Measurements from ENCODE around the gene DHFR2.
"Not testable (repeated sequence)": the region's sequence is repeated elsewhere in the genome, so short reads cannot be mapped to it uniquely, and the experiment has no call there.

Gene DHFR2

DNA sequence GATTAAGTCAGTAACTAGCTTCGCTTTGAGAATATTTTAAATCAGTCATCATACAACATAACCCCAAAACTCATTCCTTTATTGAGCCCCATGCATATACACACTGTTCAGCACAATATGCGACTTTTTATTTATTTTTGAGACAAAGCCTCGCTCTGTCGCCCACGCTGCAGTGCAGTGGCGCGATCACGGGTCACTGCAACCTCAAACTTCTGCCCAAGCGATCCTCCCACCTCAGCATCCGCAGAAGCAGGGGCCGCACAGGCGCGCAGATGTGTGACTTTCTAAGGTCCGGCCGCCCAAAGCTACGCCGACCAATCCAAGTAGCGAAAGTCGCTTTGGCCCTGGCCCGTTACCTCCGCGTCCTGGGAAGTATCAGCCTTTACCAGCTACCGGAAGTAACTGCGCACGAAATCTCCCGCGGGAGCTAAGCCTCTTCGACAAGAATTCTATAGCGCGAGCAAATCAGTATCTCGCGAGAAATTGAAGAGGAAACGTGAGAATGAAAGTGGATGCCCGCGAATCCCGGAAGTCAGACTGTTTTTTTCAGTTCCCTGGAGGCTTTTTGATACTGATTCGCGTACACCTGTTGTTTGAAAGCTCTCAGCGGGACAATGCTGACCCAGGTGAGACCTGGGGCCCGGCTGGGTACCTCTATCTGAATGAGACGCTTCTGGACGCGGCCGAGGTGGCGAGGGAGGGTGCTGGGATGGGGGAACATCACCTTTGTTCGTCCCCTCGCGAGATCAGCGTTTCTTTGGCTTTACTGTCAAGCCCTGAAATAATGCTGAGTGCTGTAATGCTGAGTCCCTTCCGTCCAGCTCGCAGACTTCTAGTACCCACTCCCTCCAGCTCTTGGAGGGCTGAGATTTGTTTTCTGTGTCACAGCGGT, at the start of gene DHFR2, which contains the start of gene NSUN3:
TSS of gene DHFR2 (minus strand) at position 404 of the 892 bp plus-strand sequence. CDS start 1,405 bp downstream, outside the sequence.
TSS of gene NSUN3 (plus strand) at position 549 of the 892 bp plus-strand sequence. CDS start at position 615, 66 bp downstream.
- peak; percentile 57 to 68 (median 66) for DNase-seq (ENCODE audit: low read depth in 3 of 3)

DNA sequence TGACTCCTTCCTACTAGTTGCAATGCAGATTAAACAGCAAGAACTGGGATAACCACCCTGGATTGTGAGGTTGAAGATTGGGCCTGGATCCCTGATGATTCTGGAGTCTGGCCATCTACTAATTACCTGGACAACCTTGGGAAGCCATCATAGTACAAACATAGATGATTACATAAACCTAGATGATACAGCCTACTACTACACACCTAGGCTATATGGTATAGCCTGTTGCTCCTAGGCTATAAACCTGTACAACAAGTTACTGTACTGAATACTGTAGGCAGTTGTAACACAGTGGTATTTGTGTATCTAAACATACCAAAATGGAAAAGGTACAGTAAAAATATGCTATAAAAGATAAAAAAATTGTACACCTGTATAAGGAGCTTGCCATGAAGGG, 48.1 kb upstream of the DHFR2 start:
- no peak for DNase-seq (ENCODE audit: low read depth in 3 of 3)

DNA sequence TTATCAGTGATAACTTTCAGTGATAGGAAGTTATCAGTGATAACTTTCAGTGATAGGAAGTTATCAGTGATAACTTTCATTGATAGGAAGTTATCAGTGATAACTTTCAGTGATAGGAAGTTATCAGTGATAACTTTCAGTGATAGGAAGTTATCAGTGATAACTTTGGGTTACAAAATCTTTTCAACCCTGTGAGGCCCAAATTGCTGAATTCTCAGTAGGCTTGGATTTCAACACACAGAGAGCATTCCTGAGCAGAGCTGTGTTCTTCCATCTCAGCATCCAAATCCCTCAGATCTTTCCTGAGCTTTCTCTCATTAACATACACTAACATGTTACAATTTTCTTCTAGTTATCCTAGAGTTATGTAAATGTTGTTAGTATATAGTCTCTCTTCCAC, 47.5 kb upstream of the DHFR2 start:
- DNase-seq (ENCODE audit: low read depth in 3 of 3): not testable (repeated sequence)

DNA sequence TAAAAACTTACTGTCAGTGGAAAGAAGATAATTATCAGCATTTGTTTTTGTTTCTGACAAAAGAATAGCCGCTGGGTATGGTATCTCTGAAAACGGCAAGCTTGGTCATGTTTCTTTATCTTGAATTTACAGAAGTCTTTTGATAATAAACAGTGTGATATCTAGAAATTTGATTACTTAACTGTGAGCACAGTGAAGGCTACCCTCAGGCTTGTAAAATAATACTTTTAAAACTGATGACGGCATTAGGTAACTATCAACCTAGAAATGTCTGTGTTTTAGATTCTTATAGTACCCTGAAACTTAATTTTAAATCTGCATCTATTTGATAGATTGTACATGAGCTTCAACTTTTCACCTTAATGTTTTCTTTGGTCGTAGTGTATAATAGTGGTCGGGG, 43.6 kb upstream of the DHFR2 start:
- DNase-seq (ENCODE audit: low read depth in 3 of 3): no peak

- DNase-seq (ENCODE audit: low read depth in 3 of 3): no peak
Observed at GRCh38 chr3:94101860-94102259, 39.1 kb upstream of the DHFR2 start.

- no peak for DNase-seq (ENCODE audit: low read depth in 3 of 3)
Observed at GRCh38 chr3:94099311-94099710, 36.6 kb upstream of the DHFR2 start.

DNA sequence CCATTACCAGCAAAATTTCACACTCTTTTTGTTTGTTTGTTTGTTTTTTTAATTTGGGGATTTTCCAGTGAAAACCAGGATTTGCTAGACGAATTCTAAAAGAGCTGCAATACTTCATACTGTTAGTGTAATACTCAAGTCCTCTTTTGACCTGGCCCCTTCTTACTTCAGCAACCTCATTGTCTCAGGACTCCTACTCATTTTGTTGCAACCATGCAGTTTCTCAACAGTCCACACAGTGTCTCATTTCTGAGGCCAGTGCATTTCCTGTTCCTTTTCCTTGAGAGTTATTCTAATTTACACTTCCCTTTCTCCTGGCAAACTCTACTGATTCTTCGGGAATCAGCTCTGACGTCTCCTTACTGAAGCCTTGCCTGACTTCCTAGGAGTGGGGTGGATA, 35.7 kb upstream of the DHFR2 start:
- DNase-seq (ENCODE audit: low read depth in 3 of 3): no peak

- DNase-seq (ENCODE audit: low read depth in 3 of 3): no peak
Observed at GRCh38 chr3:94095111-94095510, 32.4 kb upstream of the DHFR2 start.

DNA sequence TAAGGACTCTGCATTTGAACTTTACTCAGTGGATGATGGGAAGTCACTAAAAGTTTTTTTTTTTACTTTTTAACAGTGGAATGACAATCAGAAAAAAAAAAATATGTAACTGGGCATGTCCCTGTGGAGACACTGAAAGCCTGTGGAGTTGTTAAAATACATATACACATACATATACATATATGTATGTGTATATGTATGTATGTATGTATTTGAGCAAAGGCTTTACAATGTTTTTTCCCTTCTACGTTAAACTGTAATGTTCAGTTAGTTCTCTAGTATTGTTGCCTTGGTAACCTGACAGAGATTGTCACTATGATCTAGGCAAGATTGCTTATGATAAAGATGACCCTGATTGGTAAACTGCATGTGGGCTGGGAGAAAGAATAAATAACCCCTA, 30.4 kb upstream of the DHFR2 start:
- no peak for DNase-seq (ENCODE audit: low read depth in 3 of 3)

- no peak for DNase-seq (ENCODE audit: low read depth in 3 of 3)
Observed at GRCh38 chr3:94092086-94092485, 29.4 kb upstream of the DHFR2 start.

DNA sequence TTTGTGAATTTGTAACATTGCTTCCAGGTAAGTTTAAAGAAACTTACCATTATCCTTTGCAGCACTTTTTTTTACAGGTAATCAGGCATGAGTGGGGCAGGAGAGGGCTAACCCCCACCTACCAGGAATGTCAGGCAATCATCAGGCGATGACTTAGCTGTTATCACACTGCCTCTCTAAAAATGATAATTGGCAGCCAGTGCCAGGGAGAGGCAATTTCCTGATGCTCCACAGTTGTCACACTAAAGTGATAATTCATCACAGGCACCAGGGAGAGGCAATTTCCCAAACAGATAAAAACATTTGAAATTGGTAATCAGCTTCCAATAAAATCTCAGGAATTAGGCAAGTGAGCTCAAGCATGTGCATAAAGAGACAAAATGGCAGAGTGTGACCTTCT, 26.4 kb upstream of the DHFR2 start:
- DNase-seq (ENCODE audit: low read depth in 3 of 3): no peak

DNA sequence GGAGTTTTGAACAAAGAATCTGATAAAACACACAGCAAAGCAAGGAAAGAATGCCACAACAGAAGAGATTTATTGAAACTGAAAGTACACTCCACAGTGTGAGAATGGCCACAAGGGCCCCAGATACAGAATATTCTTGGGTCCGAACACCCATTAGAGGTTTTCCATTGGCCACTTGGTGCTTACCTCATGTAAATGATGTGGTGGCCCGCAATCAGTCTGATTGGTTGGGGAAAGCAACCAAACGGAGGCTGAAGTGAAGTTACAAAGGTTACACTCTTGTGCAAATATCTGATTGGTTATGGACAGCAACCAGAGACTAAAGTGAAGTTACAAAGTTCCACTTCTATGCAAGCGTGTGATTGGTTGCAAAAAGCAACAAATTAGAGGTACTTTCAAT, 20.5 kb upstream of the DHFR2 start:
- DNase-seq (ENCODE audit: low read depth in 3 of 3): no peak

DNA sequence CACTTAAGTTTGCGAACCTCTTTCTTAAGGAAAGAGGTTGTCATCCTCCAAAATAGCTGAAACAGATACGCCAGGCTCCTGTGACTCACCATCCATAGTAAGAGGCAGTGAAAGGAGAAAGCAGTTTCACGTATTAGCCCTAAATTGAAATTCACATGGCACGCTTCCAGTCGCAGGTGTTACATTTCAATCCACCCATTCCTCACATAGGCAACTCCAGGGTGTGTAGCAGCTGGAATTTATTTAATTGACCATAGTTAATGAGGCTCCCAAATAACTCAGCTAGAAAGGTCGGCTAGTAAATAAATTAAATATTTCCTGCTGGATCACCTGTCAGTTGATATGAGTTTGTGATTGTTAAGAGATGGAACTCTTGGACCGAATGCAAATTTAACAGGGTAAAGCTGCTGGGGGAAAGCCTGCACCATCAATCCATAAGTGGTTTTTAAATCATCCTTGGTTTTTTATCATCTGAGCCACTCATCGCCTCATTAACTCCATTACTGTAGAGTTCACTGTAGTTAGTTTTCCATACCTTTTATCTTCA, 19.7 kb upstream of the DHFR2 start:
- DNase-seq (ENCODE audit: low read depth in 3 of 3): no peak

GRCh38 chr3:94081884-94082283, 19.2 kb upstream of the DHFR2 start:
- DNase-seq (ENCODE audit: low read depth in 3 of 3): no peak

- not testable (repeated sequence) for DNase-seq (ENCODE audit: low read depth in 3 of 3)
Observed at GRCh38 chr3:94080552-94080951, 17.8 kb upstream of the DHFR2 start.

DNA sequence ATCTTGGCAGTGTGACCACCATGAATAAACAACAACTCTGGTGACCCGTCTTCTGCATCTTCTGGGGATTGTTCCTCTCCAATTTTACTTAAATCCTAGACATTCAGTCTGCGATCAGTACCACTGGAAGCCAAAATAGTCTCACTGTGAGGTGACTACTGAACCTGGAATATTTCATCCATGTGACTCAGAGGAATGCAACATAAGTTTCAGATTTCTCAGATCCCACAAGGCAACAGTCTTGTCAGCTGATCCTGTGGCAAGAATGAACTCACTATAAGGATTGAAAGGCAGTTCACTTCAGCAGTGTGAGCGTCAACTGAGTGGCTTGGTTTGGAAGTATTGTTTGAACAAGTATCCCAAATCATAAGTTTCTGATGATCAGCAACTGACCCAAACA, 13.3 kb upstream of the DHFR2 start:
- no peak for DNase-seq (ENCODE audit: low read depth in 3 of 3)

- DNase-seq (ENCODE audit: low read depth in 3 of 3): no peak
Observed at GRCh38 chr3:94071713-94072284, 9.1 kb upstream of the DHFR2 start.

- no peak for DNase-seq (ENCODE audit: low read depth in 3 of 3)
Observed at GRCh38 chr3:94070341-94070911, 7.7 kb upstream of the DHFR2 start.

- DNase-seq (ENCODE audit: low read depth in 3 of 3): no peak
Observed at GRCh38 chr3:94069194-94069813, 6.6 kb upstream of the DHFR2 start.

DNA sequence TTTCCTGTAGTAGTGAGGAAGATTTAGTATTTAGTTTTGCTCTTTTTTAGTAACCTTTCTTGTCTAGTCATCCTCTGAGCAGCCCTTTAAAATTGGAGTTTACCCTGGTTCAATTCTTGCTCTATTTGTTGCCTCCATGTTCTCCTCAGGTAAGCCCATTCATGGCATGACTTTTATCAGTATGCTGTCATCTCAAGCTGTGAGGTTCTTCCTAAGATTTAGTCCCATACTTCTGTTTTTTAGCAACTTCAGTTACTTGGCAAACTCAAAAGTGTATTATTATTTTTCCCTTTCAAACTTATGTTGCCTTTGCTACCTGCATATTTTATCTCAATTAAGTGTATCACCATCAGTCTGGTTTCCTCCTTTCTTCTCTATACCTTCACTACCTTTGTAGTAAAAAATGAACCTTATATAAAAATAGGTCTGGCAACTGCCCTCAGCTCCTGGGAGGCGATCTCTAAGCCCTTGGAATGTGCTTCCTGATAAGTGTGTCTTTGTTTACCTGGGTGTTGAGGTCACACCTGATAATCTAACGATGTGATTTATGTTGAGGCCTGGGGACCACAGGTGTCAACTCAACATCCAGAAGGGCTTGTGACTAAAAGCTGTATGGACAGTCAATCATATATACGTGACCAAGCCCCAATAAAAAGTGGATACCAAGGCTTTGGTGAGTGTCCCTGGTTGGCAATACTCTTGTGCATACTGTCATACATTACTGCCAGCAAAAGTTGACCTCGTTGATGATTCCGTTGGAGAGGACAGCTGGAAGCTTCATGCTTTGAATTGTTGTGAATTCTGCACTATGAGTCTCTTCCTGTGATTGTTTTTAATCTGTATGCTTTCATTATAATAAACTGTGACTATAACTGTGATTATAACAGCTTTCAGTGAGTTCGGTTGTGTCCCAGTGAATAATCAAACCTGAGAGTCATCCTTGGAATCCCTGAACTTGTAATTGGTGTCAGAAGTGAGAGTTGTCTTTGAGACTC, 4.1 kb upstream of the DHFR2 start:
- no peak for DNase-seq (ENCODE audit: low read depth in 3 of 3)
